Parathyroid adenoma (tissue), 2 donors: Measurements from ENCODE around the gene NPEPL1.
"Not testable (repeated sequence)": the region's sequence is repeated elsewhere in the genome, so short reads cannot be mapped to it uniquely, and the experiment has no call there.

ENCODE experiments used
- H2AFZ ChIP-seq: fragments of 300-600 bp; sonication (generic); one replicate; pipeline ENCODE4 v1.7.0; 2017; ENCODE audit warnings: antibody characterized with exemption, mild to moderate bottlenecking
- H3K27ac ChIP-seq: fragments of 300-600 bp; sonication (generic); one replicate; pipeline ENCODE4 v1.7.0; 2017
- H3K27me3 ChIP-seq: fragments of 300-600 bp; sonication (generic); one replicate; pipeline ENCODE4 v1.7.0; 2017; ENCODE audit warnings: low read length; ENCODE audit not compliant: control insufficient read depth, insufficient read depth
- H3K36me3 ChIP-seq: fragments of 300-600 bp; sonication (generic); one replicate; pipeline ENCODE4 v1.7.0; 2017; ENCODE audit warnings: low read length; ENCODE audit not compliant: control insufficient read depth, insufficient read depth
- H3K4me1 ChIP-seq: fragments of 300-600 bp; sonication (generic); one replicate; pipeline ENCODE4 v1.7.0; 2017; ENCODE audit warnings: control low read depth
- H3K4me2 ChIP-seq: fragments of 300-600 bp; sonication (generic); one replicate; pipeline ENCODE4 v1.7.0; 2017; ENCODE audit warnings: low read length
- H3K4me3 ChIP-seq: fragments of 300-600 bp; sonication (generic); one replicate; pipeline ENCODE4 v1.7.0; 2017; ENCODE audit warnings: low read depth, low read length
- H3K79me2 ChIP-seq: fragments of 300-600 bp; sonication (generic); one replicate; pipeline ENCODE4 v1.7.0; 2017; ENCODE audit warnings: control low read depth
- H3K9ac ChIP-seq: fragments of 300-600 bp; sonication (generic); one replicate; pipeline ENCODE4 v1.7.0; 2017; ENCODE audit warnings: mild to moderate bottlenecking
- H3K9me3 ChIP-seq: fragments of 300-600 bp; sonication (generic); one replicate; pipeline ENCODE4 v1.7.0; 2017; ENCODE audit warnings: low read length; ENCODE audit not compliant: control insufficient read depth
- CTCF ChIP-seq: fragments of 300-600 bp; sonication (generic); IDR thresholded peaks from one replicate; pipeline ENCODE4 v1.7.0; 2017; ENCODE audit warnings: antibody characterized with exemption, mild to moderate bottlenecking
- donor health status: primary hyperparathyroidism.

Gene NPEPL1

GRCh38 chr20:58748618-58749017 is 56.0 kb downstream of the NPEPL1 start:
- TF ChIP-seq CTCF = no peak
- no peaks in the 10 kb centered on the region for H3K27me3 ChIP-seq

GRCh38 chr20:58749098-58749769 is 56.6 kb downstream of the NPEPL1 start:
- no peaks in the 10 kb centered on the region for H3K27me3 ChIP-seq

More at GRCh38 chr20:58748618-58749017, 56.0 kb downstream of the NPEPL1 start:
- Histone ChIP-seq H3K4me3 (no peak overlapping the region), H3K36me3 (no peaks in the 10 kb centered on the region), H3K9ac (no peak overlapping the region), H2AFZ (no peak overlapping the region), H3K4me2 (no peak overlapping the region), H3K27ac (no peak overlapping the region), H3K9me3 (no peaks in the 10 kb centered on the region), H3K4me1 (no peaks in the 10 kb centered on the region), H3K79me2 (no peaks in the 10 kb centered on the region)

DNA sequence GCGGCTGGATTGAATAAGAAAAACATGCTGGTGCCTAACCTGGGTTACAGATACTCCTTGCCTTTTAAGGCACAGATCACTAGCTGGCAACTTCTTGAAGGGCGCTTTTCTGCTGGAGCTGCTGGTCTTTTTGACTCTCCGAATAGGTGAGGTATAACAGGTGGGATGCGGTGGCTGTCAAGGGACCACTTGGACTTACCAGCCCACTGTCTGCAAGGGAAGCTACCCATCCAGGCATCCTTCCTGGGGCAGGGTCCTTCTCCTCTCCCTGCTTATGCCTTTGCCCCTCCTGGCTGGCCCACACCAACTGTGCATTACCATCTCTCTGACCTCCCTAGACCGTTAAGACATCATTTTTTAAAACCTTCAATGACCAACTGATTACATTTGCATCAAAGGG is 57.4 kb downstream of the NPEPL1 start:
- no peaks in the 10 kb centered on the region for H3K9me3 ChIP-seq
- H2AFZ ChIP-seq = no peak overlapping the region

More at GRCh38 chr20:58749098-58749769, 56.6 kb downstream of the NPEPL1 start:
- no peaks in the 10 kb centered on the region for H3K79me2 ChIP-seq
- TF ChIP-seq CTCF = no peak
- no peaks in the 10 kb centered on the region for H3K36me3 ChIP-seq
- no peak overlapping the region for H3K9ac ChIP-seq
- no peak overlapping the region for H3K4me3 ChIP-seq
- H3K4me1 ChIP-seq = no peaks in the 10 kb centered on the region
- H2AFZ ChIP-seq = no peak overlapping the region
- H3K27ac ChIP-seq = no peak overlapping the region
- no peaks in the 10 kb centered on the region for H3K9me3 ChIP-seq
- no peak overlapping the region for H3K4me2 ChIP-seq

GRCh38 chr20:58750706-58751105 is 58.1 kb downstream of the NPEPL1 start:
- not testable (repeated sequence) for H3K9me3 ChIP-seq, H2AFZ ChIP-seq, H3K36me3 ChIP-seq

More for the DNA sequence above, 57.4 kb downstream of the NPEPL1 start:
- Histone ChIP-seq H3K4me1 (no peaks in the 10 kb centered on the region), H3K4me3 (no peak overlapping the region), H3K79me2 (no peaks in the 10 kb centered on the region), H3K36me3 (no peaks in the 10 kb centered on the region), H3K27me3 (no peaks in the 10 kb centered on the region), H3K9ac (no peak overlapping the region), H3K27ac (no peak overlapping the region), H3K4me2 (no peak overlapping the region)
- TF ChIP-seq CTCF = no peak

DNA sequence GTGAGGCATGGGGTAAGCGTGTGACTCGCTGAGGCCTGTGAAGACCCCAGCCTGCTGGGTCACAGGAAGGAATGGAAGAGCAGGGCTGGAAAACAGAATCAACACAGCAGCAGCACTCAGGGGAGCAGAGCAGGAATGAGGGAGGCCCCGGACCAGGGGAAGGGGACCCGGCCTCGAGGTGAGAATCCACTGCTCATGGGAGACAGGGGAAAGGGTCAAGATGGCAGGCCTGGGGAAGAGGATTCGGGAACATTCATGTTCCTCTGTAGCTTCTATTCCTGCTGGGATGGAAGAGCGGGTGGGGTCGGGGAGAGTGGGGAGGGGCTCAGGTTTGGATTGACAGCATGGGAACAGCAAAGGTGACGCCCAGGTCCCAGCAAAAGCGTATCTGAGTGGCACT is 59.4 kb downstream of the NPEPL1 start:
- Histone ChIP-seq H3K27me3 (no peaks in the 10 kb centered on the region), H3K79me2 (no peaks in the 10 kb centered on the region), H3K4me2 (no peak overlapping the region), H2AFZ (no peak overlapping the region), H3K4me1 (no peaks in the 10 kb centered on the region), H3K36me3 (no peaks in the 10 kb centered on the region), H3K9ac (no peak overlapping the region), H3K9me3 (no peaks in the 10 kb centered on the region), H3K27ac (no peak overlapping the region), H3K4me3 (no peak overlapping the region)
- no peak for TF ChIP-seq CTCF

More at GRCh38 chr20:58750706-58751105, 58.1 kb downstream of the NPEPL1 start:
- not testable (repeated sequence) for H3K27ac ChIP-seq, H3K9ac ChIP-seq, H3K4me1 ChIP-seq, H3K4me3 ChIP-seq, H3K4me2 ChIP-seq, H3K27me3 ChIP-seq, H3K79me2 ChIP-seq
